DND-41 (cell line): ENCODE measurements around the gene MCM9.

ENCODE experiments used
- CTCF ChIP-seq: IDR thresholded peaks from 2 replicates; pipeline ENCODE4 v1.5.1; 2012; ENCODE audit warnings: borderline replicate concordance, low read length, moderate library complexity, mild to moderate bottlenecking; ENCODE audit not compliant: poor library complexity, severe bottlenecking; ENCODE audit errors: extremely low read depth
- EZH2 ChIP-seq: IDR thresholded peaks from 3 replicates; pipeline ENCODE4 v1.6.1; 2012; ENCODE audit warnings: borderline replicate concordance, low read depth, mild to moderate bottlenecking, moderate library complexity, low read length, inconsistent platforms; ENCODE audit not compliant: severe bottlenecking

GRCh38 chr6:118897386-118897785 lies 37.6 kb downstream of the MCM9 start:
- TF ChIP-seq CTCF (no peak), EZH2 (no peak)
